Esophagus muscularis mucosa (tissue), 4 donors: Measurements from ENCODE around the gene CEP43. TPM values are rescaled to one million over a fixed set of nuclear protein-coding genes. Genes with fewer than 3 reads are reported as not detected.
A peak's percentile ranks its signal among the peaks of the same experiment; 100 is the strongest.

Experiments used
- DNase-seq: peaks from one replicate; pipeline ENCODE4 v3.0.0-alpha.2; 2017; ENCODE audit errors: extremely low spot score
- H3K27ac ChIP-seq, 4 donors: fragments of 200-600 bp; sonication (generic); replicated peaks in 1 of 4; 1 replicate in 3 of 4; 2 replicates in 1 of 4; pipeline ENCODE4 v1.5.1; 2016 to 2019; ENCODE audit warnings: mild to moderate bottlenecking in 1 of 4
- H3K27me3 ChIP-seq, 4 donors: fragments of 200-600 bp; sonication (generic); one replicate each; pipeline versions ENCODE4 v1.5.1 to v1.6.0; 2016 to 2019
- H3K36me3 ChIP-seq, 4 donors: fragments of 200-600 bp; sonication (generic); one replicate each; pipeline ENCODE4 v1.5.1; 2016 to 2019
- H3K4me1 ChIP-seq, 4 donors: fragments of 200-600 bp; sonication (generic); one replicate each; pipeline ENCODE4 v1.5.1; 2016 to 2019
- H3K4me3 ChIP-seq, 4 donors: fragments of 200-600 bp; sonication (generic); 1 replicate in 2 of 4; 2 replicates in 2 of 4; pipeline ENCODE4 v1.5.1; 2016 to 2019; ENCODE audit warnings: mild to moderate bottlenecking in 4 of 4, moderate library complexity in 1 of 4
- H3K9me3 ChIP-seq, 4 donors: fragments of 200-600 bp; sonication (generic); 1 replicate in 3 of 4; 2 replicates in 1 of 4; pipeline ENCODE4 v1.5.1; 2016 to 2019
- EP300 ChIP-seq: sonication (generic); formaldehyde crosslinking; IDR thresholded peaks from one replicate; pipeline ENCODE4 v1.6.1; 2017; ENCODE audit warnings: antibody characterized with exemption
- POLR2A ChIP-seq: fragments of 450-650 bp; IDR thresholded peaks from one replicate; pipeline ENCODE4 v1.6.1; 2017; ENCODE audit warnings: antibody characterized with exemption, moderate library complexity, mild to moderate bottlenecking, low read depth
- POLR2AphosphoS5 ChIP-seq, 2 donors: sonication (generic); formaldehyde crosslinking; IDR thresholded peaks; one replicate each; pipeline ENCODE4 v1.6.1; 2017; ENCODE audit warnings: antibody characterized with exemption in 2 of 2
- WGBS: methylation state at CpG from one replicate; pipeline ENCODE4 v1.1.5; 2018; 5-methylcytosine and 5-hydroxymethylcytosine counted together
- intact Hi-C: fragments of 100-400 bp; cut with DNase I; formaldehyde crosslinking; loops from one replicate; pipeline ENCODE4 v1.15.1; 2023
- total RNA-seq, 4 donors: library from RNA; depleted of rRNA; stranded (reverse); fragments of >200 nt; gene quantifications; one replicate each; pipeline versions ENCODE4 v1.1.0 to v1.2.1, GENCODE V29; 2016
- TF ChIP-seq, protein P1 (sequence below), 3 experiments: fragments of 200-600 bp in 2 of 3; fragments of 450-650 bp in 1 of 3; sonication (generic) in 2 of 3; IDR thresholded peaks; one replicate each; pipeline ENCODE4 v1.5.1; 2017 to 2019; ENCODE audit warnings: antibody characterized with exemption in 3 of 3, mild to moderate bottlenecking in 2 of 3, moderate library complexity in 1 of 3

Gene CEP43
- total RNA-seq, 4 donors from 2014 or later: 6.6 to 18.0 (median 8.3) TPM

DNA sequence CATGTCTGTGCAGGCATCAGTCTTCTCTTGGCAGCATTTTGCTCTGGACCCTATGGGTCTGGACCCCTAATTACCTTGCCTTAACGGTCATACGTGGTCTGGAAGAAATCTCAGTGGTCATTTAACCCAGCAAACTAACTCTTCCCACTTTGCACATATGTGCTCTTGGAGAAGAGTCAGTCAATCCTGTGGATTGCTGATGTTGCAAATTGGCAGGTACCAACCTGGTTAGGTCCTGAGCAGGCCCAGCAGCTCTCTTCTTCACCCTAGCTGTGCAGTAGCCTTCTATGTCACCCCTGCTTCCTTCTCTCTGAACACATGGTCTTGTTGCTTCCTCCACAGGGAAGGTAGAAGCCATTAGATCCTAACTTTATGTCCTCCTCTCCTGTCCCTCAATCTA is 1.6 kb downstream of the CEP43 start:
- WGBS: 82% methylated on average over 2 of the region's 2 CpGs
- no peaks in the 10 kb centered on the region for H3K27me3 ChIP-seq
- no peaks in the 10 kb centered on the region for H3K9me3 ChIP-seq
- no peak overlapping the region for H3K4me3 ChIP-seq
- peak; percentile 31 for DNase-seq
- TF ChIP-seq, protein P1, sequence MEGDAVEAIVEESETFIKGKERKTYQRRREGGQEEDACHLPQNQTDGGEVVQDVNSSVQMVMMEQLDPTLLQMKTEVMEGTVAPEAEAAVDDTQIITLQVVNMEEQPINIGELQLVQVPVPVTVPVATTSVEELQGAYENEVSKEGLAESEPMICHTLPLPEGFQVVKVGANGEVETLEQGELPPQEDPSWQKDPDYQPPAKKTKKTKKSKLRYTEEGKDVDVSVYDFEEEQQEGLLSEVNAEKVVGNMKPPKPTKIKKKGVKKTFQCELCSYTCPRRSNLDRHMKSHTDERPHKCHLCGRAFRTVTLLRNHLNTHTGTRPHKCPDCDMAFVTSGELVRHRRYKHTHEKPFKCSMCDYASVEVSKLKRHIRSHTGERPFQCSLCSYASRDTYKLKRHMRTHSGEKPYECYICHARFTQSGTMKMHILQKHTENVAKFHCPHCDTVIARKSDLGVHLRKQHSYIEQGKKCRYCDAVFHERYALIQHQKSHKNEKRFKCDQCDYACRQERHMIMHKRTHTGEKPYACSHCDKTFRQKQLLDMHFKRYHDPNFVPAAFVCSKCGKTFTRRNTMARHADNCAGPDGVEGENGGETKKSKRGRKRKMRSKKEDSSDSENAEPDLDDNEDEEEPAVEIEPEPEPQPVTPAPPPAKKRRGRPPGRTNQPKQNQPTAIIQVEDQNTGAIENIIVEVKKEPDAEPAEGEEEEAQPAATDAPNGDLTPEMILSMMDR (IDR thresholded peaks at IDR 0.05): no peak
- TF ChIP-seq POLR2A: no peak
- no peak for TF ChIP-seq POLR2AphosphoS5 (IDR thresholded peaks at IDR 0.05)
- TF ChIP-seq EP300: no peak
- H3K27ac ChIP-seq: no peak overlapping the region
- intact Hi-C loops: no loop called here
- peaks cover 8 to 47% (median 42%) of the 10 kb centered on the region in 4 donors for H3K4me1 ChIP-seq
- peaks cover 0 to 12% (median 3%) of the 10 kb centered on the region in 4 donors for H3K36me3 ChIP-seq

DNA sequence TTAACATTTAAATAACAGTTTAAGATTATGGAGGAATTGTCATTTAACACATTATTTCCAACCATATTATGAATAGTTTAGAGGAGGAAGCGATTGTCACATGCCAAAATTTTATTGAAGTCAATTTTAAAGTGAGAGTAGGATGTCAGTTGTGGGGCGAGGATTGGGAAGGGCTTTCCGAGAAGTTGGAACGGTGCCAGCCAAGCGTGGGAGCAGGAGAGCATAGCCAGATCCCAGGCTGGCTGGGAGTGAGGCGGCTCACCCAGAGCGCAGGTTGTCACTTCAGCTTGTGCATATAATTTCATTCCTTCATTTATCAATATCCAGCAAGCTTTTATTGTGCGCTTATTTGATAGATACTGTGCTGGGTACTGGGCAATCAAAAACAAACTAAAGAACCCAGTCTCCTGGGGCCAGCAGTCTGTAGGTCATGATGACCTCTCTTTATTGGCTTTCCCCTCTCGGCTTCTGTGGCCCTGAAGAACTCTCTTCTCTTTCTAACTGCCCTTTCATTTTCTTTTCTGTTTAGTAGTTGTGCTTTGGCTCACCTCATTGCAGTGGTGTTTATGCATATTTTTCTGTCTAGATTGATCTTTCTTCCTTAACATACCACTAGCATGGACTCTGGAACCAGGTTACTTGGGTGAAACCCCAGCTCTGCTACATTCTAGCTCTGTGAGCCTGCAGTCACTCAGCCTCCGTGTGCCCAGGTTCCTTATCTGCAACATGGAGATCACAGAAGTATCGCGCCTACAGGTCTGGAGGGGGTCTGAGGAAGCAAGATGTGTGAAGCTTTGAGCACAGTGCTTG is 6.4 kb downstream of the CEP43 start:
- intact Hi-C loops: no loop called here
- Histone ChIP-seq H3K27ac (no peak overlapping the region), H3K4me3 (no peak overlapping the region), H3K27me3 (no peaks in the 10 kb centered on the region), H3K36me3 (peaks cover 0 to 25% (median 20%) of the 10 kb centered on the region in 4 donors), H3K4me1 (peaks cover 5 to 27% (median 19%) of the 10 kb centered on the region in 4 donors), H3K9me3 (no peaks in the 10 kb centered on the region)
- WGBS: 53% methylated on average over 12 of the region's 12 CpGs
- no peak for DNase-seq
- TF ChIP-seq, protein P1 (IDR thresholded peaks at IDR 0.05): no peak
- TF ChIP-seq POLR2A: no peak
- no peak for TF ChIP-seq EP300
- TF ChIP-seq POLR2AphosphoS5 (IDR thresholded peaks at IDR 0.05): no peak

DNA sequence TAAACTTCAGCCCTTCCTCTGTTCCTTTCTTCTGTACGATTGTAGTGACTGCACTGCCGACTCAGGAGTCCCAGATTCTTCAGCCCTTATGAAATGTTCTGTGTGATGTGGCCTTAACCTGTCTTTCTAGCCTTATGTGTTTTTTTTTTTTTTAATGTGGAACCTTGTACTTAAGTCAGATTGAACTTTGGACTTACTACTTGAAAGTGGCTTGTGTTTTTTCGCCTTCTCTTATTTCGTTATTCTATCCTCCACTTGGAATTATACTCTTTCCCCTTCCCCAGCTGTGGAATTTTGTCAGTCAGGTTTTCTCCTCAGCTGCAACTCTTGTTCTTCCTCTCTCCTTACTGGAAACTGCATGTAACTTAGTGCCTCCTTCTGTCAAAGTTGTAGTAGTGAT is 8.8 kb downstream of the CEP43 start:
- Histone ChIP-seq H3K36me3 (peaks cover 4 to 38% (median 32%) of the 10 kb centered on the region in 4 donors), H3K4me1 (peaks cover 5 to 11% (median 8%) of the 10 kb centered on the region in 4 donors), H3K27me3 (no peaks in the 10 kb centered on the region), H3K27ac (no peak overlapping the region), H3K9me3 (no peaks in the 10 kb centered on the region), H3K4me3 (no peak overlapping the region)
- no peak for DNase-seq
- WGBS: 96% methylated on average over 4 of the region's 4 CpGs
- TF ChIP-seq, protein P1 (IDR thresholded peaks at IDR 0.05): no peak
- TF ChIP-seq POLR2A: no peak
- TF ChIP-seq POLR2AphosphoS5 (IDR thresholded peaks at IDR 0.05): no peak
- no peak for TF ChIP-seq EP300
- intact Hi-C loops: no loop called here

DNA sequence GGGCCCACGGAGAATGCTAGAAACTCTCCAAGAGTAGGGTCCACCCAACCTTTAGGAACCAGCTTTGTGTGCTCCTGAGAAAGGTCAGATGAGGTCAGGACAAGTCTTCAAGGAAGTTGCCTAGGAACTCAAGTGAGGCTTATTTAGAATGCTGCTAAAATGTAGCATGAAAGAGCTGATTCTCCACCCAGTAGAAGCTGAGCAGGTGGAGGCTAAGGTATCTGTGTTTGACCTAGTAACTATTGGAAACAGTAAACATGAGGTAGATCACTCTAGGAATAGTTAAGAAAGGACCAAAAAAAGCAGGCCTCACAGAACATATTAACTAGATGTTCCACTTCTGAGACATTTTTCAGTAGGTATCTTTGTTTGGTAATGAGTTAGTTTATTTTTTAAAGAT is 13.9 kb downstream of the CEP43 start:
- Histone ChIP-seq H3K27me3 (no peaks in the 10 kb centered on the region), H3K4me1 (no peaks in the 10 kb centered on the region), H3K4me3 (no peak overlapping the region), H3K27ac (no peak overlapping the region), H3K9me3 (no peaks in the 10 kb centered on the region), H3K36me3 (peaks cover 7 to 51% (median 38%) of the 10 kb centered on the region in 4 donors)
- TF ChIP-seq EP300: no peak
- TF ChIP-seq POLR2A: no peak
- no peak for TF ChIP-seq POLR2AphosphoS5 (IDR thresholded peaks at IDR 0.05)
- TF ChIP-seq, protein P1 (IDR thresholded peaks at IDR 0.05): no peak
- DNase-seq: no peak
- intact Hi-C loops: no loop called here
- 100% methylated on average over 1 of the region's 1 CpG for WGBS
